HCT116 (cell line): ENCODE results near the gene ZPR1. TPM values are rescaled to one million over a fixed set of nuclear protein-coding genes. Genes with fewer than 3 reads are reported as not detected.

Experiments
- ATAC-seq: fragments of 200-7000 bp; cut with Tn5 transposase; 2 replicates; pipeline ENCODE4 v1.9.1; 2020; ENCODE audit warnings: mild to moderate bottlenecking, moderate library complexity
- BruUV-seq: library from RNA; stranded (reverse); fragments of 400-500 nt; replicated peaks from 2 replicates; lab custom pipeline; 2021; lab: Mats Ljungman, UMichigan
- CTCF ChIA-PET: fragments of 300-600 bp; sonication (Branson Sonifier 250); formaldehyde crosslinking; loops from one replicate; lab custom pipeline; 2021; ENCODE audit warnings: antibody characterized with exemption; lab: Charles Lee
- POLR2A ChIA-PET: fragments of 300-600, 350-600 bp; sonication (Branson Sonifier 250); formaldehyde crosslinking; loops from one replicate; lab custom pipeline; 2021; ENCODE audit warnings: antibody characterized with exemption; lab: Charles Lee
- RAD21 ChIA-PET, 2 experiments: fragments of 300-600 bp; sonication (Branson Sonifier 250); formaldehyde crosslinking; loops; one replicate each; lab custom pipeline; 2023; ENCODE audit warnings: low total read pairs in 2 of 2; ENCODE audit not compliant: uncharacterized antibody in 2 of 2, unreplicated experiment in 2 of 2, low non-redundant PET in 1 of 2; lab: Charles Lee
- DNase-seq: peaks from one replicate; pipeline ENCODE4 v3.0.0-alpha.2; 2010; ENCODE audit warnings: low read depth, low spot score
- H2AFZ ChIP-seq: fragments of 200-600 bp; shearing (Covaris generic), sonication (generic); 2 replicates; pipeline ENCODE4 v1.6.1; 2017; ENCODE audit warnings: low read depth, mixed run types, mixed read lengths, antibody characterized with exemption, low read length; ENCODE audit not compliant: poor library complexity, severe bottlenecking
- H3K27ac ChIP-seq: 2 replicates; pipeline ENCODE4 v1.5.1; 2012; ENCODE audit warnings: low read depth, low read length
- H3K27me3 ChIP-seq: fragments of 200-600 bp; sonication (generic); 2 replicates; pipeline ENCODE4 v1.6.1; 2016; ENCODE audit warnings: mixed run types, low read length, mixed read lengths; ENCODE audit not compliant: insufficient read depth
- H3K36me3 ChIP-seq, 2 experiments: fragments of 200-500 bp in 1 of 2; fragments of 200-600 bp in 1 of 2; sonication (Bioruptor generic) in 1 of 2; sonication (generic) in 1 of 2; 2 replicates each; pipeline versions ENCODE4 v1.5.1 to v1.6.1; 2014 to 2016; ENCODE audit warnings: low read length in 2 of 2, inconsistent platforms in 1 of 2, mixed read lengths in 1 of 2, mixed run types in 1 of 2; ENCODE audit not compliant: insufficient read depth in 2 of 2, control insufficient read depth in 1 of 2
- H3K4me1 ChIP-seq, 2 experiments: fragments of 200-600 bp in 1 of 2; sonication (generic) in 1 of 2; 2 replicates each; pipeline versions ENCODE4 v1.5.1 to v1.6.1; 2012 to 2017; ENCODE audit warnings: low read length in 2 of 2, inconsistent platforms in 1 of 2, mild to moderate bottlenecking in 1 of 2, mixed read lengths in 1 of 2, mixed run types in 1 of 2, moderate library complexity in 1 of 2; ENCODE audit not compliant: insufficient read depth in 2 of 2, control insufficient read depth in 1 of 2
- H3K4me2 ChIP-seq: fragments of 200-600 bp; sonication (generic); 2 replicates; pipeline ENCODE4 v1.6.1; 2017; ENCODE audit warnings: mixed run types, low read length, mixed read lengths
- H3K4me3 ChIP-seq, 2 experiments: fragments of 200-600 bp in 1 of 2; sonication (generic) in 1 of 2; replicated peaks in 1 of 2; 2 replicates each; pipeline ENCODE4 v1.5.1; 2011 to 2016; ENCODE audit warnings: low read length in 2 of 2, control low read depth in 1 of 2, low read depth in 1 of 2, mild to moderate bottlenecking in 1 of 2, mixed read lengths in 1 of 2, mixed run types in 1 of 2
- H3K79me2 ChIP-seq: fragments of 200-600 bp; sonication (generic); 2 replicates; pipeline ENCODE4 v1.6.1; 2017; ENCODE audit warnings: mild to moderate bottlenecking, mixed run types, low read length, moderate library complexity, mixed read lengths; ENCODE audit not compliant: insufficient read depth
- H3K9ac ChIP-seq: fragments of 200-600 bp; sonication (generic); 2 replicates; pipeline ENCODE4 v1.6.1; 2016; ENCODE audit warnings: low read length, mixed read lengths
- H3K9me2 ChIP-seq: fragments of 200-600 bp; sonication (generic), shearing (Covaris generic); 2 replicates; pipeline ENCODE4 v1.6.1; 2017; ENCODE audit warnings: mixed run types, mild to moderate bottlenecking, moderate library complexity; ENCODE audit not compliant: insufficient read depth
- H3K9me3 ChIP-seq, 2 experiments: fragments of 200-500 bp in 1 of 2; fragments of 200-600 bp in 1 of 2; sonication (Bioruptor generic) in 1 of 2; sonication (generic) in 1 of 2; 2 replicates each; pipeline ENCODE4 v1.6.1; 2014 to 2017; ENCODE audit warnings: low read length in 2 of 2, mixed read lengths in 2 of 2, inconsistent platforms in 1 of 2, low read depth in 1 of 2, mild to moderate bottlenecking in 1 of 2, mixed run types in 1 of 2, moderate library complexity in 1 of 2; ENCODE audit not compliant: control insufficient read depth in 1 of 2, insufficient read depth in 1 of 2
- H4K20me1 ChIP-seq: fragments of 200-600 bp; sonication (generic), shearing (Covaris generic); 2 replicates; pipeline ENCODE4 v1.6.1; 2017; ENCODE audit warnings: mixed run types, mild to moderate bottlenecking, moderate library complexity; ENCODE audit not compliant: insufficient read depth
- ATF3 ChIP-seq: IDR thresholded peaks from 2 replicates; pipeline ENCODE4 v1.6.1; 2012
- CBX3 ChIP-seq: IDR thresholded peaks from 2 replicates; pipeline ENCODE4 v1.6.1; 2012; ENCODE audit warnings: low read depth
- CEBPB ChIP-seq: IDR thresholded peaks from 2 replicates; pipeline ENCODE4 v1.6.1; 2012; ENCODE audit warnings: low read depth
- CTCF ChIP-seq, 3 experiments: fragments of 200-600 bp in 1 of 3; sonication (generic) in 1 of 3; IDR thresholded peaks in 2 of 3; conservative IDR thresholded peaks in 1 of 3; 2 replicates each; pipeline ENCODE4 v1.5.1; 2012 to 2017; ENCODE audit warnings: low read depth in 2 of 3, low read length in 2 of 3, antibody characterized with exemption in 1 of 3, borderline replicate concordance in 1 of 3, control low read depth in 1 of 3, mild to moderate bottlenecking in 1 of 3, mixed read lengths in 1 of 3, mixed run types in 1 of 3, moderate library complexity in 1 of 3; ENCODE audit not compliant: insufficient read depth in 1 of 3
- EGR1 ChIP-seq: IDR thresholded peaks from 2 replicates; pipeline ENCODE4 v1.6.1; 2012; ENCODE audit warnings: low read depth
- ELF1 ChIP-seq: IDR thresholded peaks from 2 replicates; pipeline ENCODE4 v1.6.1; 2012; ENCODE audit warnings: low read depth, borderline replicate concordance
- EZH2 ChIP-seq: fragments of 200-600 bp; sonication (generic); IDR thresholded peaks from 2 replicates; pipeline ENCODE4 v1.6.1; 2017; ENCODE audit warnings: antibody characterized with exemption, mixed run types
- EZH2phosphoT487 ChIP-seq: fragments of 200-600 bp; IDR thresholded peaks from 2 replicates; pipeline ENCODE4 v1.6.1; 2018; ENCODE audit warnings: antibody characterized with exemption, borderline replicate concordance
- FOSL1 ChIP-seq: IDR thresholded peaks from 2 replicates; pipeline ENCODE4 v1.6.1; 2012; ENCODE audit warnings: low read depth
- JUND ChIP-seq: IDR thresholded peaks from 2 replicates; pipeline ENCODE4 v1.6.1; 2012
- POLR2A ChIP-seq: IDR thresholded peaks from 2 replicates; pipeline ENCODE4 v1.7.0; 2011; ENCODE audit warnings: borderline replicate concordance; ENCODE audit not compliant: insufficient read depth, insufficient read length; ENCODE audit errors: extremely low read depth
- POLR2AphosphoS5 ChIP-seq: IDR thresholded peaks from 2 replicates; pipeline ENCODE4 v1.6.1; 2011; ENCODE audit warnings: mild to moderate bottlenecking, low read depth, low read length, moderate library complexity
- RAD21 ChIP-seq: IDR thresholded peaks from 2 replicates; pipeline ENCODE4 v1.6.1; 2012; ENCODE audit warnings: low read depth, mild to moderate bottlenecking
- REST ChIP-seq: IDR thresholded peaks from 2 replicates; pipeline ENCODE4 v1.6.1; 2012; ENCODE audit warnings: low read depth
- SP1 ChIP-seq: IDR thresholded peaks from 2 replicates; pipeline ENCODE4 v1.6.1; 2012; ENCODE audit warnings: low read depth
- SRF ChIP-seq: IDR thresholded peaks from 2 replicates; pipeline ENCODE4 v1.6.1; 2012; ENCODE audit warnings: low read depth
- TCF7L2 ChIP-seq: IDR thresholded peaks from 2 replicates; pipeline ENCODE4 v1.7.0; 2011; ENCODE audit warnings: borderline replicate concordance, inconsistent platforms; ENCODE audit not compliant: insufficient read depth, insufficient read length; ENCODE audit errors: extremely low read depth
- ZFX ChIP-seq: fragments of 450-650 bp; IDR thresholded peaks from 2 replicates; pipeline ENCODE4 v1.6.1; 2017
- ZNF274 ChIP-seq: fragments of 200-500 bp; sonication (Bioruptor generic); IDR thresholded peaks from 2 replicates; pipeline ENCODE4 v1.6.1; 2014; ENCODE audit warnings: mild to moderate bottlenecking, low read depth, low read length, inconsistent platforms
- intact Hi-C: fragments of 100-400 bp; cut with micrococcal nuclease; formaldehyde crosslinking; loops from 2 replicates; pipeline ENCODE4 v1.10.0; 2022
- total RNA-seq: library from RNA; stranded (reverse); gene quantifications from one replicate; pipeline ENCODE4 v1.2.1, GENCODE V29; 2021; ENCODE audit not compliant: unreplicated experiment
- TF ChIP-seq, protein P1 (sequence below): IDR thresholded peaks from 2 replicates; pipeline ENCODE4 v1.6.1; 2011; ENCODE audit warnings: mild to moderate bottlenecking, low read length, moderate library complexity; ENCODE audit not compliant: insufficient replicate concordance; ENCODE audit errors: extremely low read depth

The ZPR1 gene
- total RNA-seq, 1 experiment from 2014 or later: 56.3 TPM

GRCh38 chr11:116788975-116789374 is 1.2 kb upstream of the ZPR1 start:
- peaks cover 12 to 38% of the 10 kb centered on the region in 2 experiments for H3K4me1 ChIP-seq
- peak overlapping the region; percentile 94 for H3K4me2 ChIP-seq
- ChIA-PET RAD21 (no interaction called here), POLR2A (no interaction called here), CTCF (interaction anchor here (1.3 to 1.8 kb wide), 2 partner anchors 47 to 317 kb away, joined by 4 to 9 read pairs; no protein-coding TSS in a partner anchor)
- H3K9ac ChIP-seq: no peak overlapping the region
- no peak for ATAC-seq
- no peak overlapping the region for H3K27ac ChIP-seq
- no TSS peak for BruUV-seq
- no peaks in the 10 kb centered on the region for H4K20me1 ChIP-seq
- TF ChIP-seq TCF7L2 (no peak), EZH2 (no peak), REST (no peak), JUND (no peak), POLR2A (no peak), ZNF274 (no peak), SP1 (no peak), CEBPB (no peak), SRF (no peak), RAD21 (no peak), POLR2AphosphoS5 (no peak), ATF3 (no peak), CTCF (IDR thresholded peaks at IDR 0.05 in 2 of 3, conservative IDR thresholded peaks at IDR 0.05 in 1 of 3; ENCODE audit: borderline replicate concordance in 1 of 3, insufficient read depth in 1 of 3, low read depth in 2 of 3, low read length in 2 of 3) (no peak), EGR1 (no peak), FOSL1 (no peak), CBX3 (no peak), ELF1 (no peak), ZFX (no peak), EZH2phosphoT487 (no peak)
- TF ChIP-seq, protein P1, sequence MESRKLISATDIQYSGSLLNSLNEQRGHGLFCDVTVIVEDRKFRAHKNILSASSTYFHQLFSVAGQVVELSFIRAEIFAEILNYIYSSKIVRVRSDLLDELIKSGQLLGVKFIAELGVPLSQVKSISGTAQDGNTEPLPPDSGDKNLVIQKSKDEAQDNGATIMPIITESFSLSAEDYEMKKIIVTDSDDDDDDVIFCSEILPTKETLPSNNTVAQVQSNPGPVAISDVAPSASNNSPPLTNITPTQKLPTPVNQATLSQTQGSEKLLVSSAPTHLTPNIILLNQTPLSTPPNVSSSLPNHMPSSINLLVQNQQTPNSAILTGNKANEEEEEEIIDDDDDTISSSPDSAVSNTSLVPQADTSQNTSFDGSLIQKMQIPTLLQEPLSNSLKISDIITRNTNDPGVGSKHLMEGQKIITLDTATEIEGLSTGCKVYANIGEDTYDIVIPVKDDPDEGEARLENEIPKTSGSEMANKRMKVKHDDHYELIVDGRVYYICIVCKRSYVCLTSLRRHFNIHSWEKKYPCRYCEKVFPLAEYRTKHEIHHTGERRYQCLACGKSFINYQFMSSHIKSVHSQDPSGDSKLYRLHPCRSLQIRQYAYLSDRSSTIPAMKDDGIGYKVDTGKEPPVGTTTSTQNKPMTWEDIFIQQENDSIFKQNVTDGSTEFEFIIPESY: no peak
- DNase-seq: no peak
- H3K4me3 ChIP-seq: no peak overlapping the region; a peak in 1 of 4 replicates
- H3K9me3 ChIP-seq: no peaks in the 10 kb centered on the region
- no peaks in the 10 kb centered on the region for H3K27me3 ChIP-seq
- H3K36me3 ChIP-seq: peaks cover 19 to 24% of the 10 kb centered on the region in 2 experiments; a peak in 3 of 4 replicates
- H3K9me2 ChIP-seq: no peaks in the 10 kb centered on the region
- H3K79me2 ChIP-seq: peaks cover 19% of the 10 kb centered on the region
- intact Hi-C loops: no loop called here
- H2AFZ ChIP-seq: no peak overlapping the region
